Inflammatory macrophage (primary cell): Measurements from ENCODE around the gene NFKB2.

Experiments used
- DNase-seq, 2 donors: peaks; one replicate each; pipeline ENCODE4 v3.0.0-alpha.2; 2020 to 2022

Gene NFKB2

DNA sequence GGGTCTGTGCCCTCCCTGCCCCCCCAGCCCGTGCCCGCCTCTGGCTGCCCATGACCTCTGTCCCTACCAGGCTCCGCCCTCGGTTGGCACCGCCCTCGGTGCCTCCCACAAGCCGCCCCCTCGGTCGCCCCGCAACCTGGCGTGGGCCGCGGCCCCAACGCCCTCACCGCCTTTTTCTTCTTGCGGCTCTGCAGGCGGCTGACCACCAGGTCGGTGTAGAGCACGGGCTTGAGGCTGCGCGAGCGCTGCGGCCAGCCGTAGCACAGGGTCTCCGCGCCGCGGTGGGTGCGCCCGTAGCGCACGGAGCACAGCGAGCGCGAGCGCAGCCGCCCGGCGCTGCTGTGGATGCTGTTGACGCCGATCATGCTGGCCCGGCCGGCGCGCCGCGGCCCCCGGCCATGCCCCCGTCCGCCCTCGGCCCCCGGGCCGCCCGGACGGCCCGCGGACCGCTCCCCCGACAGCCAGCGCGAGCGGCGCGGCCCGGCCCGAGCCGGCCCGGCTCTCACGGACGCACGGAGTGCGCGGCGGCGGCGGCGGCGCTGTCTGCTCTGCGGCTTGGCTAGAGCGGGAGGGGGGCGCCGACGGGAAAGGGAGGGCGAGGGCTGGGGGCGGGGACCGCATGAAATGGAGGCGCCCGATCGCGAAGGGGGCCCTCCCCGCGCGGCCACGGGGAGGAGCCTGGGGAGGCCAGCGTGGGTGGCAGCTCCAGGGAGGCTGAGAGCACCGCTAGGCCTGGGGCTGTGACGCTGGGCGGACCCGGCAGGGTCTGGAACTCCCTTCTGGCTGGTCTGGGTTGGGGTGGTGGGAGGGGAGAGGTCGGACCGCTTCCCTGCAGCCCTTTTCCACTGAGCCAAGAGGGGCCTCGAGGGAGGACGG lies 13.5 kb downstream of the NFKB2 start:
- peak in 1 of 2 donors; percentile 36 for DNase-seq

- DNase-seq: no peak
Observed at GRCh38 chr10:102409604-102410428, 14.3 kb downstream of the NFKB2 start.

GRCh38 chr10:102410429-102411073 lies 15.0 kb downstream of the NFKB2 start:
- DNase-seq: no peak

- no peak for DNase-seq
Observed at GRCh38 chr10:102411341-102412255, 16.1 kb downstream of the NFKB2 start.

DNA sequence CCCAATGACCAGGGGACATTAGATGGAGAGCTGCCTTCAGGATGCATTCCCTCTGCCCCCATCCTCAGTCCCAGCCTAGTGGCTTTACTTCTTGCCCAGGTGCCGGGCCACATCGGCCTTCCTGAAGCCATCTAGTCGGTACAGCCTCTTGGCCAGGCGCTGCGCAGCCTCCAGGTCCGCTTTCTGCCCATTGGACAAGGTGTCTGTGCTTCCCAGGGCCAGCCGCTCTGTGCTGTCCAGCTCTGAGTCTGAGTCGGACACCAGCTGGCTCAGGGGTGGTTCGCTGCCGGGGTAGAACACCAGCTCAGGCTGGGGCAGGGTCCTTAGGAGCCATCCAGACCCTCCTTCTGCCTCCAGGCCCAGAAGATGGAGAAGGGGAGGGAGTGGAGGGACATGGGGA lies 16.8 kb downstream of the NFKB2 start:
- DNase-seq: no peak

GRCh38 chr10:102413053-102413705 lies 17.7 kb downstream of the NFKB2 start:
- DNase-seq: no peak

DNA sequence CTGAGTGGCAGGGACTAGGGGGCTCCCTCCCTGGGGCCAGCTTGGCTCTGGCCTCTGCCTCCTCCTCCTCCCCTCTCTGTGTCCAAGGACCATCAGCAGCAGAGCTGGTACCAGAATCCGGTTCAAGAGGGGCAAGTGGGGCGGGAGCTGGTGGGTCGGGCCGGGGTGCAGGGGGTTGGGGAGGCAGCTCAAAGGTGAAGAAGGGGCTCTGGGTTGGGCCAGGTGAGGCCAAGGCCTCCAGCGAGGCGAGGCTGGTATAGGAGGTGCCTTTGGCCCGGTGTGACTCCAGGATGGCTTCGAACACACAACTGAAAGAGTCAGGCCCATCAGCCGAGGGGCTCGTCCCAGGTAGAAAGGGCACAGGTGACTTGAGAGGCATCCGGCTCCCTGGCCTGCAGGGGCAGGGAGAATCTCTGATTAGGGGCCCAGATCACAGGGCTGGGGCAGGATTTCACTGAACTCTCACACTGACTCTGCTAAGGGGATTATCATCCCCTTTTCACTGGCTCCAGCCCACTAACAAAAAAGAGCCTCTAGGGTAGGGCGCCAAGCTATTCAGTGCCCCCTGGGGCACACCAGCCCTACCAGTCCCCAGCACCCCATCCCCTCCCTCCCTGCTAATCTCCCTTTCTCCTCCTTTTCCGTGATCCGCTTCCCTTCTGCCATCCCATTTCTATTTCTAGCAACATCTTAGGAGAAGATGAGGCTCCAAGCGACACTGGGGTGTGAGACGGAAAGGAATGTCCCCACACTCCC lies 18.5 kb downstream of the NFKB2 start:
- no peak for DNase-seq

- DNase-seq: no peak
Observed at GRCh38 chr10:102414749-102415148, 19.2 kb downstream of the NFKB2 start.

DNA sequence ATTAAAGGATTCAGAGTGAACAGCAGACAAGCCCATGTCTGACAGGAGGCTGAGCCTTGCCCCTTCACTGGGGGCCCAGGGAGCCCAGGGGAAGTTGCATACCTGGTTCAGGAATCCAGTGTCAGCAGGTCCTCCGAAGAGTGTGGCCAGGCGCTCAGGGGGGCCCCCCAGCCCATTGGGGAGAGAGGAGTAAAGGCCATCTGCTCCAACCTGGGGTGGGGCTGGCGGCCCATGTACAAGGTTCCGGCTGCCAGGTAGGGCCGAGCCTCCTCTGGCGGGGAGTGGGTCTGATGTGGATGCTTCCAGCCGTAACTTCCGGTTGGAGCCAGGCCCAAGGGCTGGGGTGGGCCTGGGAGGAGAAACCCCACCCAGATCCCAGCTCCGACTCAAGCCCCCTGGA lies 20.8 kb downstream of the NFKB2 start:
- no peak for DNase-seq

GRCh38 chr10:102416695-102417094 lies 21.2 kb downstream of the NFKB2 start:
- no peak for DNase-seq

GRCh38 chr10:102418622-102419268 lies 23.2 kb downstream of the NFKB2 start, which contains the start of gene PSD:
PSD (minus strand) TSS chr10:102418785; CDS start chr10:102417038, 1,747 bp downstream.
- no peak for DNase-seq

DNA sequence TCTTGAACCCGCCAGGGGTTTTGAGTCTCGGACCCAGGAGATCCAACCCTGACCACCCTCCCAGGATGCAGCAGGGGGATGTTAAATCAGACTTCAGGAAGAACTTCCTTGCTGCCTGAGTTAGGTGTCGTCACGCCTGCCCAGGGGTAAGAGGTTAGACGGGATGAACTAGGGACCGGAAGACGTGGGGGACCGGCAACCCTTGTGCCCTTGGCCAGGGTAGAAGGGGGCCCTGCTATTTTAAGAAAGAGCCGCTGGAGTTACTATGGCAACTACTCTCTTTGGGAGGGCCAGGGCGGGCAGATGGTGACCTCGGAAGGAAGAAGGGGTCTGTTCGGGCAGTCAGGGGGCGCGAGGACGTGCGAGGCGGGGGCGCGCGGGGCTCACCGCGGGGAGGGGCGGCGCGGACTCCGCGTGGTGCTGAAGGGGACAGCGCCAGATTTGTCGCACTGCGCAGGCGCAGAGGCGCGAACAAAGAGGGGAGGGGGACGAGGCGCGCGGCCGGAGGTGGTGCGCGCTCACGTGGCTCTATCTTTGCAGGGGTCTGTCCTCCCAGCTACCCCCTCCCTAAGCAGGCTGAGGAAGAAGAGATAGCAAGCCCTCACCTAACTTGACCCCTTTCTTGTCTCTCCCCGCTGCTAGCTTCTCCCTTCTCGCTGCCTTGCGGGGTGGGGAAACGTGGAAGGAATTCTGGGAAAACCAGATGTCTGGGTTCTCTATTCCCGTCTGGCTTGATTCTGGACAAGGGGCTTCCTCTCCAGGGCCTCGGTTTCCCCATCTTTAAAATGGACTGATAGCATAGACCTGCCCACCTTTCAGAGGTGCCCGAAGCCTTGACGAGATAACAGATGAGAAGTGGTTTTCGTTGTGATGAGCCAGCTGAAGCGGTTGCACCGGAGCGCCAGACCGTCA lies 24.0 kb downstream of the NFKB2 start:
- peak in 1 of 2 donors; percentile 8 for DNase-seq

DNA sequence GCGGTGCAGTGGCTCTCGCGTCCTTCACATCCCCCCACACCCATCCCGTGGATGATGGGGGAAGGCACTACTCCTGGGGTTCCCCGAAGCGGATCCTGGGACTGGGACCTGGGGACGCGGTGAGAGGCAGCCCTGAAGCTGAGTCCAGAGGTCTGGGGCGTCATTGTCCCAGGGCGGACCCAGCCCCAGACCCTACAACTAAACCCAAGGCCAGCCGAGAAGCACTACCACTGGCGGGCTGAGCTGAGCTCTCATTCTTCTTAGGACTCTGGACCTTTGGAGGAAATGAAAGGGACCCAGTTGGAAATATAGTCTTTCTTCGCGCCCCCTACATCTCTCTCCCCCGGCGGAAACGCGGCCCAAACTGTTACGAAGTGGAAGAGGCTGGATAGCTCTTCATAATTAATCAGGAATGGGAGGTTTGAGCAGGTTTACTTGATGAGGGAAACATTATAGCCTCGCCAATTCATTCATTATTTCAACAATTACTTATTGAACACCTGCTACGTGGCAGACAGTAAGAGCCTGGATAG lies 24.7 kb downstream of the NFKB2 start:
- no peak for DNase-seq

DNA sequence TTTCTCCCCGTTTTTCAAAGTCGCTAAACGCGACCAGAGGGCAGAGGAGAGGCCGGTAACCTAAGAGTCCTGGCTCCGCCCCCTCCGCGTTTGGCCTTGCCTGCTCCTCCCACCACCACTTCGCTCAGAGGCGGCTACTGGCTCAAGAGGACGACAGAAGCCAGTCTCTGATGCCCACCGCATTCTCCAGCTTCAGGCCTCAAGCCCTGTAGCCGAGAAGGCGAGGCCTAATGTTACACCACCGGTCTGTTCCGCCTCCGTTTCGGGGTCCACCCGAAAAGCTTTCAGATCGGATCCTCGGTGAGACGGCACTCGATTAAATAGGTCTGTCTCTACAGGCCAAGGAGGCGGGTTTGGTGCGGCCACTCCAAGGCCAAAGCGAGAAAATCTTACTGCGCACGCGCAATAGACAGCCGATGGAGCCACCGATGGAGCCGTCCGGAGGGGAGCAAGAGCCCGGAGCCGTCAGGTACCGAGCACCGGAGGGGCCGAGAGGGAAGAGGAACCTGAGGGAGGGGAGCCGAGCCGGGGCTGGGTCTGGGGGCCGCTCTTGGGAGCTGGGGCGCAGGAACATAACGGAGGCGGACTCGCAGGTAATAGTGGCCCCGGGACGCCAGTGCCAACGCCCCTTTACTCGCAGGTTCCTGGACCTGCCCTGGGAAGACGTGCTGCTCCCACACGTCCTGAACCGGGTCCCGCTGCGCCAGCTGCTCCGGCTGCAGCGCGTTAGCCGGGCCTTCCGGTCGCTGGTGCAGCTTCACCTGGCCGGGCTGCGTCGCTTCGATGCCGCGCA lies 25.4 kb downstream of the NFKB2 start, which contains the start of gene FBXL15:
TSS of gene FBXL15 (plus strand) at position 123 of the 793 bp plus-strand sequence. CDS start at position 417, 294 bp downstream.
- DNase-seq: peak; percentile 99

- DNase-seq: no peak
Observed at GRCh38 chr10:102421507-102421756, 25.9 kb downstream of the NFKB2 start.

- DNase-seq: peak; percentile 23 to 63
Observed at GRCh38 chr10:102421757-102422512, 26.4 kb downstream of the NFKB2 start.

DNA sequence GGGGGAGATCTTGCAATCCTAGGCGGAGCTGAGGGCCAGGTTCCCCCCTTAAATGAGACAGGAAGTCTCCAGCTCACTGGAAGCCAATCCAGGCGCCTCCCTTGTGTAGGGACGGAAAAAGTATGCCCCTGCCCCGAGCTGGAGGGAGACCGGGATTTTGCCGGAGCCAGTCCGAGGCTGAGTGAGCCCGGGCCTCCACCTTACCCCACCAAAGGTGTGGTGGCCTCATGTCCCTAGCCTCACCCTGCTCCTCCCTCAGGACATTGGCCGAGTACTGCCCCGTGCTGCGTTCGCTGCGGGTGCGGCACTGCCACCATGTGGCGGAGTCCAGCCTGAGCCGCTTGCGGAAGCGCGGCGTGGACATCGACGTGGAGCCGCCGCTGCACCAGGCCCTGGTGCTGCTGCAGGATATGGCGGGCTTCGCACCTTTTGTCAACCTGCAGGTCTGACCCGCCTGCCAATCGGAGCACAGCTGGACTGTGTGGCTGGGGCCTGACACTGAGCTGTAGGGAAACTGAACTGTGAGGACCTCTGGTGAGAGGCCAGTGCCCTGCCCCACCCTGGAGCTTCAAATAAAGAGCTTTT lies 27.1 kb downstream of the NFKB2 start:
- DNase-seq: peak; percentile 81 to 87
